Stimulated activated CD4-positive, alpha-beta T cell treated with anti-CD3 and anti-CD28 coated beads, Interleukin-4, amount 100 ng/mL, for 4 hours (primary cell): ENCODE measurements around the gene SAPCD2.
"Not testable (repeated sequence)": the region's sequence is repeated elsewhere in the genome, so short reads cannot be mapped to it uniquely, and the experiment has no call there.

Source experiments
- DNase-seq, 2 experiments: peaks; one replicate each; pipeline ENCODE4 v3.0.0-alpha.2; 2020

The SAPCD2 gene

GRCh38 chr9:137064027-137064879 is 6.1 kb downstream of the SAPCD2 start:
- peak; percentile 36 to 73 for DNase-seq

- no peak for DNase-seq
These were observed 6.9 kb downstream of the SAPCD2 start for GRCh38 chr9:137063311-137064026.

GRCh38 chr9:137062798-137063197 is 7.6 kb downstream of the SAPCD2 start:
- DNase-seq, result not testable (repeated sequence)

GRCh38 chr9:137062384-137062783 is 8.0 kb downstream of the SAPCD2 start:
- DNase-seq, result no peak

- DNase-seq, result no peak
These were observed 11.7 kb downstream of the SAPCD2 start for GRCh38 chr9:137058521-137059234.

GRCh38 chr9:137057545-137057944 is 12.8 kb downstream of the SAPCD2 start:
- DNase-seq, result no peak

- no peak for DNase-seq
These were observed 13.5 kb downstream of the SAPCD2 start for GRCh38 chr9:137056739-137057415.

- DNase-seq, result no peak
These were observed 14.7 kb downstream of the SAPCD2 start for GRCh38 chr9:137055385-137056364.

GRCh38 chr9:137054932-137055384 is 15.4 kb downstream of the SAPCD2 start:
- DNase-seq, result no peak

GRCh38 chr9:137053944-137054931 is 16.1 kb downstream of the SAPCD2 start, which contains the start of gene ENTPD2:
Gene ENTPD2, minus strand, starts transcription at chr9:137054061. Its CDS starts 64 bp downstream, at chr9:137053997.
- peak; percentile 47 to 59 for DNase-seq

- no peak for DNase-seq
These were observed 17.1 kb downstream of the SAPCD2 start for GRCh38 chr9:137052998-137053943.

GRCh38 chr9:137052293-137052692 is 18.1 kb downstream of the SAPCD2 start:
- DNase-seq, result no peak

GRCh38 chr9:137051145-137051724 is 19.1 kb downstream of the SAPCD2 start:
- no peak for DNase-seq

- no peak for DNase-seq
These were observed 19.8 kb downstream of the SAPCD2 start for GRCh38 chr9:137050570-137050969.

GRCh38 chr9:137049544-137050449 is 20.6 kb downstream of the SAPCD2 start:
- DNase-seq, result peak in 1 of 2 experiments; percentile 56

- DNase-seq, result no peak
These were observed 21.5 kb downstream of the SAPCD2 start for GRCh38 chr9:137048655-137049543.
